A673 (cell line): ENCODE measurements around the gene DENND6B. TPM values are rescaled to one million over a fixed set of nuclear protein-coding genes. Genes with fewer than 3 reads are reported as not detected.
A peak's percentile ranks its signal among the peaks of the same experiment; 100 is the strongest.

Experiments
- BruUV-seq: library from RNA; stranded (reverse); fragments of 400-500 nt; replicated peaks from 2 replicates; lab custom pipeline; 2021; lab: Mats Ljungman, UMichigan
- CTCF ChIA-PET: fragments of 300-600 bp; sonication (Branson Sonifier 250); formaldehyde crosslinking; loops from one replicate; lab custom pipeline; 2022; ENCODE audit warnings: antibody characterized with exemption; lab: Charles Lee
- POLR2A ChIA-PET: fragments of 300-600 bp; sonication (Branson Sonifier 250); formaldehyde crosslinking; loops from one replicate; lab custom pipeline; 2022; ENCODE audit warnings: antibody characterized with exemption; ENCODE audit not compliant: low non-redundant PET; lab: Charles Lee
- DNase-seq: peaks from one replicate; pipeline ENCODE4 v3.0.0-alpha.2; 2015; ENCODE audit warnings: low spot score
- H3K27ac ChIP-seq: fragments of 200-600 bp; sonication (generic); 2 replicates; pipeline ENCODE4 v1.5.1; 2016; ENCODE audit warnings: mixed run types, low read depth, mild to moderate bottlenecking, mixed read lengths, antibody characterized with exemption, low read length; ENCODE audit not compliant: poor library complexity, severe bottlenecking
- H3K27me3 ChIP-seq: fragments of 200-600 bp; sonication (generic); replicated peaks from 2 replicates; pipeline ENCODE4 v1.6.1; 2017; ENCODE audit warnings: mixed run types, low read depth, mild to moderate bottlenecking, mixed read lengths, antibody characterized with exemption, low read length; ENCODE audit not compliant: insufficient read depth, poor library complexity
- H3K36me3 ChIP-seq: fragments of 200-600 bp; sonication (generic); 2 replicates; pipeline ENCODE4 v1.6.1; 2016; ENCODE audit warnings: mixed run types, mild to moderate bottlenecking, mixed read lengths, antibody characterized with exemption, low read length; ENCODE audit not compliant: insufficient read depth, poor library complexity, severe bottlenecking
- H3K4me1 ChIP-seq: fragments of 200-600 bp; sonication (generic); 2 replicates; pipeline ENCODE4 v1.6.1; 2017; ENCODE audit warnings: mixed run types, mild to moderate bottlenecking, mixed read lengths, antibody characterized with exemption, low read length; ENCODE audit not compliant: insufficient read depth, poor library complexity, severe bottlenecking
- H3K4me3 ChIP-seq: fragments of 200-600 bp; sonication (generic); 2 replicates; pipeline ENCODE4 v1.5.1; 2016; ENCODE audit warnings: low read depth, mixed run types, mild to moderate bottlenecking, mixed read lengths, low read length; ENCODE audit not compliant: poor library complexity, severe bottlenecking
- H3K9me3 ChIP-seq: fragments of 200-600 bp; sonication (generic); 2 replicates; pipeline ENCODE4 v1.6.1; 2016; ENCODE audit warnings: mixed run types, low read depth, mild to moderate bottlenecking, mixed read lengths, antibody characterized with exemption, low read length; ENCODE audit not compliant: poor library complexity, severe bottlenecking
- EZH2 ChIP-seq: fragments of 200-600 bp; sonication (generic); IDR thresholded peaks from 2 replicates; pipeline ENCODE4 v1.6.1; 2017; ENCODE audit warnings: borderline replicate concordance, low read depth, mild to moderate bottlenecking, mixed read lengths, antibody characterized with exemption, low read length; ENCODE audit not compliant: poor library complexity, severe bottlenecking
- intact Hi-C: fragments of 100-400 bp; cut with micrococcal nuclease; formaldehyde crosslinking; loops from one replicate; pipeline ENCODE4 v1.10.0; 2022; ENCODE audit not compliant: unreplicated experiment
- total RNA-seq: library from RNA; stranded (reverse); gene quantifications from 2 replicates; pipeline ENCODE4 v1.2.3, GENCODE V29; 2021
- TF ChIP-seq, protein P1 (sequence below): fragments of 300-800, 200-600 bp; sonication (generic); conservative IDR thresholded peaks from 2 replicates; pipeline ENCODE4 v1.5.1; 2017; ENCODE audit warnings: low read depth, mild to moderate bottlenecking, antibody characterized with exemption, low read length, moderate library complexity, mixed read lengths

Gene DENND6B
- total RNA-seq, 1 experiment from 2014 or later = 5.3 TPM

DNA sequence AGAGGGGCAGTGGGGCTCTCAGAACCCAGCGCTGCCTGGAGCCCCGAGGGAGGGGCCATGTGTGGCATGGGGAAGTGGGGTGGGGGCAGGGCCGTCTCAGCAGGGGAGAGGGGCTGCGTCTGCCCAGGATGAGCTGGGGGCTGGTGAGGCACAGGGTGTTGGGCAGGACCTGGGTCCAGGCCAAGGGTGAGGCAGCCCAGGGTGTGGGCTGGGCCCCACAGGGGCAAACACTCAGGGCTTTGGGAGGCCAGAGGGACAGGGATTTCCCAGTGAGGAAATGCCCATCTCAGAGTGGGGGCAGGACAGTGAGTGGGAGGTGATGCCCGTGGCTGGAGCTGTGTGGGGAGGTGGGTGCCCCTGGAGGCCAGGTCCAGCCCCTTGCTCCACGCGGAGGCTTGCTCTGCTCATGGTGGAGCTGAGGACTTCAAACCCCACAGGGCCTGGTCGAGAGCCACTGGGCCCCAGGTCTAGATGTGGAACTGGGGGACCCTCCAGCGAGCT is 24.7 kb downstream of the DENND6B start:
- DNase-seq = no peak
- Histone ChIP-seq H3K9me3 (no peaks in the 10 kb centered on the region), H3K27me3 (no peaks in the 10 kb centered on the region), H3K4me3 (no peak overlapping the region), H3K4me1 (peaks cover 76% of the 10 kb centered on the region), H3K36me3 (peaks cover 7% of the 10 kb centered on the region), H3K27ac (peak overlapping the region; percentile 95)
- BruUV-seq = no TSS peak
- ChIA-PET POLR2A (no interaction called here), CTCF (no interaction called here)
- intact Hi-C loops = no loop called here
- TF ChIP-seq, protein P1, sequence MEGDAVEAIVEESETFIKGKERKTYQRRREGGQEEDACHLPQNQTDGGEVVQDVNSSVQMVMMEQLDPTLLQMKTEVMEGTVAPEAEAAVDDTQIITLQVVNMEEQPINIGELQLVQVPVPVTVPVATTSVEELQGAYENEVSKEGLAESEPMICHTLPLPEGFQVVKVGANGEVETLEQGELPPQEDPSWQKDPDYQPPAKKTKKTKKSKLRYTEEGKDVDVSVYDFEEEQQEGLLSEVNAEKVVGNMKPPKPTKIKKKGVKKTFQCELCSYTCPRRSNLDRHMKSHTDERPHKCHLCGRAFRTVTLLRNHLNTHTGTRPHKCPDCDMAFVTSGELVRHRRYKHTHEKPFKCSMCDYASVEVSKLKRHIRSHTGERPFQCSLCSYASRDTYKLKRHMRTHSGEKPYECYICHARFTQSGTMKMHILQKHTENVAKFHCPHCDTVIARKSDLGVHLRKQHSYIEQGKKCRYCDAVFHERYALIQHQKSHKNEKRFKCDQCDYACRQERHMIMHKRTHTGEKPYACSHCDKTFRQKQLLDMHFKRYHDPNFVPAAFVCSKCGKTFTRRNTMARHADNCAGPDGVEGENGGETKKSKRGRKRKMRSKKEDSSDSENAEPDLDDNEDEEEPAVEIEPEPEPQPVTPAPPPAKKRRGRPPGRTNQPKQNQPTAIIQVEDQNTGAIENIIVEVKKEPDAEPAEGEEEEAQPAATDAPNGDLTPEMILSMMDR = no peak
- no peak for TF ChIP-seq EZH2

DNA sequence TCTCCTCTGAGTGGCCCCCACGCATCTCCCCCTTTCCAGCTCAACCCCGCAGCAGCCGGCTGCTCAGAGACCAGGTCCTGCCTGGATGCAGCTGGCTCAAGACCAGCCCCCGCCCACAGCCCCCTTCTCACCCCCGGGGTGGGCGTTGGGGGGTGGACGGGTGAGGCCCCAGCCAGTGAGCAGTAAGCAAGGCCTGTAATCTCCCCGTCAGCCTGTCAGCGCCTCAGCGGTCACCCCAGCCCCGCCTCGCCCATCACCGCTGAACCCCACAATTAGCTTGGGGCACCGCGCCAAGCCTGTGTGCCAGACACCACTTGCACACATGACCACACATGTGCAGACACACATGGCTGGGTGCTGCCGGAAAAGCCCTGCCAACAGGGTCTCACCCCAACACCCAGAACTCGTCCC is 25.2 kb downstream of the DENND6B start:
- ChIA-PET POLR2A (no interaction called here), CTCF (no interaction called here)
- Histone ChIP-seq H3K27ac (peak overlapping the region; percentile 50), H3K4me3 (no peak overlapping the region), H3K36me3 (peaks cover 7% of the 10 kb centered on the region), H3K9me3 (no peaks in the 10 kb centered on the region), H3K27me3 (no peaks in the 10 kb centered on the region), H3K4me1 (peaks cover 76% of the 10 kb centered on the region)
- DNase-seq = no peak
- no peak for TF ChIP-seq EZH2
- TF ChIP-seq, protein P1 = no peak
- BruUV-seq = no TSS peak
- intact Hi-C loops = no loop called here

DNA sequence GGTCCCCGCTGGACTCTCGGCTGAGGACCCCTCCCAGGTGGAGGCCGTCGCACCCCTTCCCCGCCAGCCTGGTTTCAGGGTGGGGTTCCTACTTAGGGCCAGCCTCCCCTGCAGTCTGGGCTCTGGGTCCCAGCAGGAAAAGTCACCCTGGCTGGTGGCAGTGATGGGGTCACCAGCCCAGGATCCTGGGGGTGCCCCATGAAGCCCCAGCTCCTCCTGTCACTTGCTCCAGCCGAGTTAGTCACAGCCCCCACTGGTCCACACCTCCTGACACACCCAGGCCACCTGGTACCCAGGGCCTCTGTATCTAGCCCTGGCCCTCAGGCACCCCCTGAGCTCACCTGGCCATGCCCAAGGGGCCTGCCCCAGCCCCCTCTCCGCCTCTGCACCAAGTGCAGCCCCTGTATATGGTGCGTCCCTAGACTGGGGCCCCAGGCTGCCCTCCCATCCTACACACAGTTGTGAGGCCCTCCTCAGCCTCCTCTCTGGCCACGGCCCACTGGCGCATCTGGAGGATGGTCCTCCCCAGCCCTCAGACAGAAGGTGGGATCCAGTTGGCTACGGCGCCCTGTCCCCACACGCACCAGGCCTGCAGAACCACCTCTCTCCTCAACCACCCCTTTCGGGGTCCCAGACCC is 26.1 kb downstream of the DENND6B start:
- ChIA-PET POLR2A (interaction anchor here (0.5 kb wide), 1 partner anchor 74 kb away, joined by 8 read pairs; no protein-coding TSS in a partner anchor), CTCF (no interaction called here)
- Histone ChIP-seq H3K27ac (no peak overlapping the region), H3K4me3 (peak overlapping the region; percentile 41), H3K36me3 (peaks cover 7% of the 10 kb centered on the region), H3K27me3 (no peaks in the 10 kb centered on the region), H3K9me3 (no peaks in the 10 kb centered on the region), H3K4me1 (peaks cover 74% of the 10 kb centered on the region)
- no peak for DNase-seq
- TF ChIP-seq, protein P1 = no peak
- TF ChIP-seq EZH2 = no peak
- intact Hi-C loops = no loop called here
- BruUV-seq = no TSS peak
